HL-60 (cell line): Measurements from ENCODE around the gene PTPRN.

Experiments
- CTCF ChIP-seq: IDR thresholded peaks from one replicate; pipeline ENCODE4 v1.5.1; 2011; ENCODE audit warnings: low read length, control low read depth, inconsistent platforms; ENCODE audit not compliant: insufficient read depth
- POLR2AphosphoS5 ChIP-seq: IDR thresholded peaks from 2 replicates; pipeline ENCODE4 v1.6.1; 2012; ENCODE audit warnings: low read depth
- REST ChIP-seq: IDR thresholded peaks from 2 replicates; pipeline ENCODE4 v1.6.1; 2012; ENCODE audit warnings: low read depth; ENCODE audit not compliant: insufficient replicate concordance
- SPI1 ChIP-seq: IDR thresholded peaks from 2 replicates; pipeline ENCODE4 v1.6.1; 2012; ENCODE audit warnings: low read depth, mild to moderate bottlenecking, borderline replicate concordance

- TF ChIP-seq CTCF (no peak), REST (no peak), POLR2AphosphoS5 (peak; percentile 47; the same call in 1 of the 2 replicates), SPI1 (peak; percentile 89)
These were observed 47.6 kb upstream of the PTPRN start for GRCh38 chr2:219356834-219357233.
